OCI-M2 (cell line): ENCODE results near the gene RNF180.

Experiments used
- DNase-seq: peaks from one replicate; lab custom pipeline; 2025; ENCODE audit not compliant: unreplicated experiment; lab: John Stamatoyannopoulos, UW

Gene RNF180

GRCh38 chr5:64165500-64166200, at the start of gene RNF180:
TSS of gene RNF180 (plus strand) at chr5:64165843. CDS start at chr5:64200808, 34,965 bp downstream.
- no peak for DNase-seq

- DNase-seq, result no peak
Measured at GRCh38 chr5:64125521-64125920, 40.1 kb upstream of the RNF180 start.

GRCh38 chr5:64126202-64126741, 39.4 kb upstream of the RNF180 start:
- DNase-seq, result no peak

- DNase-seq, result no peak
Measured at GRCh38 chr5:64140018-64140417, 25.6 kb upstream of the RNF180 start.

- DNase-seq, result no peak
Measured at GRCh38 chr5:64144425-64145215, 21.0 kb upstream of the RNF180 start.

- no peak for DNase-seq
Measured at GRCh38 chr5:64145216-64145895, 20.3 kb upstream of the RNF180 start.

GRCh38 chr5:64147379-64147778, 18.3 kb upstream of the RNF180 start:
- no peak for DNase-seq

- DNase-seq, result no peak
Measured at GRCh38 chr5:64147849-64148441, 17.7 kb upstream of the RNF180 start.

- no peak for DNase-seq
Measured at GRCh38 chr5:64149268-64149667, 16.4 kb upstream of the RNF180 start.

- DNase-seq, result no peak
Measured at GRCh38 chr5:64149857-64150521, 15.7 kb upstream of the RNF180 start.

GRCh38 chr5:64156261-64156660, 9.4 kb upstream of the RNF180 start:
- DNase-seq, result no peak

- no peak for DNase-seq
Measured at GRCh38 chr5:64158827-64159226, 6.8 kb upstream of the RNF180 start.

GRCh38 chr5:64160201-64160600, 5.4 kb upstream of the RNF180 start:
- DNase-seq, result no peak

- DNase-seq, result no peak
Measured at GRCh38 chr5:64161420-64161819, 4.2 kb upstream of the RNF180 start.

- DNase-seq, result no peak
Measured at GRCh38 chr5:64163135-64163534, 2.5 kb upstream of the RNF180 start.

GRCh38 chr5:64163746-64164145, 1.9 kb upstream of the RNF180 start:
- DNase-seq, result no peak

GRCh38 chr5:64164166-64164565, 1.5 kb upstream of the RNF180 start:
- no peak for DNase-seq

- no peak for DNase-seq
Measured at GRCh38 chr5:64165160-64165499, 513 bp upstream of the RNF180 start.

GRCh38 chr5:64166201-64166959, 737 bp downstream of the RNF180 start:
- no peak for DNase-seq

GRCh38 chr5:64176301-64176700, 10.7 kb downstream of the RNF180 start:
- no peak for DNase-seq
